Stimulated activated CD8-positive, alpha-beta memory T cell treated with anti-CD3 and anti-CD28 coated beads, Interleukin-12 subunit alpha, Interleukin-12 subunit beta, amount 100 ng/mL, for 24 hours (primary cell): ENCODE measurements around the gene TNFSF11.

Source experiments
- DNase-seq: peaks from one replicate; pipeline ENCODE4 v3.0.0-alpha.2; 2020; ENCODE audit errors: extremely low read depth

TNFSF11 gene

GRCh38 chr13:42611086-42611779, 37.3 kb downstream of the TNFSF11 start:
- no peak for DNase-seq

- DNase-seq: no peak
Observed at GRCh38 chr13:42612021-42612765, 38.2 kb downstream of the TNFSF11 start.

GRCh38 chr13:42614436-42615035, 40.6 kb downstream of the TNFSF11 start:
- DNase-seq: no peak

DNA sequence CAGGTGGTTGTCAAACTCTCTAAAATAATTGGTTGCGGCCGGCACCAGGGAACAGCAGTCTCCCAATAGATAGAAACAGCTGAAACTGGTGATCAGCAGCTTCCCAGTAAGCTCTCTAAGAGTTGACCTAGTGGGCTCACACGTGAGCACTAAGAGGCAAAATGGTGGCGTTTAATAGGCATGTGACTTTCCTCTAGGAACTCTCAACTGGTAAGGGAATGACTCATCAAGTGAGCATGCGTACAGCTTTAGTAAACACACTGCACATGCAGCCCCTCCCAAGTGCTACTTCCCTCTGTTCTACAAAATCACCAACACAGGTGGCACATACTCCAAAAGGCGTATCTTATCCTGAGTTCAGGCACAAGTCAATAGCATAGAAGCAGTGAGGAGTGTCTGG, 41.7 kb downstream of the TNFSF11 start:
- DNase-seq: no peak

DNA sequence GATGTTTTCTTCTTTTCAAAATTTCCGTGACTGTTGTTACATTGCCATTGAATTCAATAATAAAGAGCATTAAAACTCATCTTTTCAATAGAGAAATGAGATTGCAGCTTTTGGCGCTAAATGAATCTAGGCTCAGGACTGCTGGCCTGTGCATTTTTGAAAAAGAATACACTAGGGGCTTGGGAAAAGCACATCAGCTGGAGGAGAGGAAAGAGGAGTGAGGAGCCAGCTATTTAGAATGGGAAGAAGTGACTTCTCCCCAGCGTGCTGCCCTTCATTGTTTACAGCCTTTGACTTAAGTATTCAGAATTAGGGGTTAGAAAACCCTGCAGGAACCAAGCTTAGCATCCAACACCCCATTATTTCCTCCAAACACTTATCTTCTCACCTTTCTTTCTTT, 43.3 kb downstream of the TNFSF11 start:
- DNase-seq: no peak

GRCh38 chr13:42623916-42624315, 50.0 kb downstream of the TNFSF11 start:
- no peak for DNase-seq

- DNase-seq: no peak
Observed at GRCh38 chr13:42625611-42626010, 51.7 kb downstream of the TNFSF11 start.

- no peak for DNase-seq
Observed at GRCh38 chr13:42626176-42626860, 52.4 kb downstream of the TNFSF11 start.

DNA sequence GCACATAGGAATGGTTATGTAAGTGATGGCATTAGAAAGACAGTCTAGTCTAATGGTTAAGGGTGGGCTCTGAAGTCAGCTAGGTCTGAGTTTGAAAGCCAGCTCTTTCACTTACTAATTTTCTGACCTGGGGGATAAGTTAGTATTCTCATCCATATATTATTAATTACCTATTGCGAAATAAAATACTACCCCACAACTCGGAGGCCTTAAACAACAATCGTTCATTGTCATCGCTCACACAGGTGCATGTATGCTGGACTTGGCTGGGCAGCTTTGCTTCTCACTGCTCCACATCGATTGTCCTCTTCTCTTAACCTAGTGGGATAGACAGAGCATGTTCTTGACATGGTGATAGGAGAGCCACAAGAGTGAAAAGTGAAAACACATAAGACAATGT, 54.7 kb downstream of the TNFSF11 start:
- no peak for DNase-seq

- DNase-seq: no peak
Observed at GRCh38 chr13:42631181-42631580, 57.2 kb downstream of the TNFSF11 start.

GRCh38 chr13:42633495-42633894, 59.5 kb downstream of the TNFSF11 start:
- no peak for DNase-seq

GRCh38 chr13:42638101-42638500, 64.1 kb downstream of the TNFSF11 start:
- no peak for DNase-seq

DNA sequence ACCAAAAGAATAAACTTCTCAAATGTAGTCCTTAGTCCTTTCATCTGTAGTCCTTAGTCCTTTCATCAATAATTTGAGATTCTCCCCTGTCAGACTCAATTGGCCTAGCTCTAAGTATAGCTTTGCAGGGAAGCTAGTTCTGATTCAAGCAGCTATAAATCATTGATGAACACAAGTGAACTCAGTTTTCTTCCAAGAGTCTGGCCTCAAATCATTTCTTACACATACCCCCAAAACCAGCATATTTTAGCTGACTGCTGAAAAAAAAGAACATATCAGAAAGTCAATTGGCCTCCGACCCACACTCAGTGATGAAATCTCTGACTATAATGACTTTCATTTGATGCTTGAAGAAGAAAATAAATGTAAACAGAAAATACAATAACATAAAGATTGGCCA, 64.9 kb downstream of the TNFSF11 start:
- DNase-seq: no peak

GRCh38 chr13:42643076-42643475, 69.1 kb downstream of the TNFSF11 start:
- no peak for DNase-seq

DNA sequence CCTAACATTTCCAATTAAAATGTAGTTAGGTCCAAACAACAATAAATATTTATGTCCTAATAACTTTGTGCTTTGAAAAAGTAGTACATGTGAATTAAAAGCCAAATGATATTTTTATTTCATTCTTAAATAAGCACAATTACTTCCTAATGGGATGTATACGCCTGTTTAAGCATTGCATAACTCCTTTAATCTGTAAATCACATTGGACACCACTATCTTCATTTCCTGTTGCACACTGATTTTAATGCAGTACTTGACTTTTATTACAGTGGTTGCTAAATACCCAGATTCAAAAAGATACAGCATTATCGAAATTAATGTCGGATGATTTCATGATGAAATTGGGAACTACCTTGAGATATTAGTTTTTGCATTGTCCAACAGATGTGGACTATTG, 70.9 kb downstream of the TNFSF11 start:
- no peak for DNase-seq

- no peak for DNase-seq
Observed at GRCh38 chr13:42645717-42646116, 71.8 kb downstream of the TNFSF11 start.

GRCh38 chr13:42649141-42649540, 75.2 kb downstream of the TNFSF11 start:
- DNase-seq: no peak

DNA sequence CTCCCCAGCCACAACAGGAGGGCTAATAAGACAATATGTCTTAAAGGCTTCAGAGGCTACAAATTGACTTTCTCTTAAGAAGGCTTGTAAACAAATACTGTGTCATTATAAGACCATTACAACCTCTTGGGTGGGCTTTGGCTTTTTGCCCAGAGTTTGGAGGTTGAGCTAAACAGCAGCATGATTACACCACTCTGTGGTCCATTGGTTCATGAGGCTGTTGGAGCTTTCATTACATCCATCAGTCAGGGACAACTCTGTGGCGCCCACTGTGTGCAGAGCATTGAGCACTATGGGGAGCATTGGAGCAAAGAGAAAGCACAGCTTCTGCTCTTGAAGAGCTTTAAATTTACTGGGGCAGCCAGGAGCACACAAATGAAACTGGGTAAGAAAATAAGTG, 75.9 kb downstream of the TNFSF11 start:
- no peak for DNase-seq

- DNase-seq: no peak
Observed at GRCh38 chr13:42650506-42650905, 76.6 kb downstream of the TNFSF11 start.

GRCh38 chr13:42651936-42652641, 78.1 kb downstream of the TNFSF11 start:
- no peak for DNase-seq

GRCh38 chr13:42652642-42653415, 78.9 kb downstream of the TNFSF11 start:
- no peak for DNase-seq
